SK-N-SH (cell line): ENCODE results near the gene WDR83. TPM values are rescaled to one million over a fixed set of nuclear protein-coding genes. Genes with fewer than 3 reads are reported as not detected.
A peak's percentile ranks its signal among the peaks of the same experiment; 100 is the strongest.

Experiments used
- CTCF ChIA-PET: fragments of 300-600, 350-600 bp; formaldehyde crosslinking; extraction: SDS; loops from one replicate; lab custom pipeline; 2021; lab: Yijun Ruan, JAX
- POLR2A ChIA-PET: fragments of 350-600 bp; sonication (Branson Sonifier 250); formaldehyde crosslinking; extraction: SDS; loops from one replicate; lab custom pipeline; 2020; ENCODE audit warnings: antibody characterized with exemption, inconsistent platforms; lab: Yijun Ruan, JAX
- DNase-seq: peaks from one replicate; pipeline ENCODE4 v3.0.0; 2012
- H2AFZ ChIP-seq: fragments of 200-600 bp; sonication (generic); 2 replicates; pipeline ENCODE4 v1.8.1; 2016; ENCODE audit warnings: antibody characterized with exemption, mild to moderate bottlenecking, low read depth
- H3F3A ChIP-seq: fragments of 200-600 bp; sonication (generic); replicated peaks from 2 replicates; pipeline ENCODE3; 2016; ENCODE audit warnings: antibody characterized with exemption, mild to moderate bottlenecking; ENCODE audit not compliant: insufficient read depth
- H3K27ac ChIP-seq, 2 experiments: fragments of 200-500 bp in 1 of 2; fragments of 200-600 bp in 1 of 2; sonication (Bioruptor generic) in 1 of 2; sonication (generic), shearing (Covaris generic) in 1 of 2; 2 replicates each; pipeline versions ENCODE4 v1.5.1 to v1.6.1; 2014 to 2016; ENCODE audit warnings: low read depth in 2 of 2, inconsistent platforms in 1 of 2, low read length in 1 of 2, mild to moderate bottlenecking in 1 of 2, mixed read lengths in 1 of 2
- H3K27me3 ChIP-seq: fragments of 200-600 bp; sonication (generic), shearing (Covaris generic); 2 replicates; pipeline ENCODE4 v1.6.1; 2016; ENCODE audit warnings: mixed run types; ENCODE audit not compliant: insufficient read depth
- H3K36me3 ChIP-seq, 2 experiments: fragments of 200-500 bp in 1 of 2; fragments of 200-600 bp in 1 of 2; sonication (Bioruptor generic) in 1 of 2; sonication (generic) in 1 of 2; replicated peaks in 1 of 2; 2 replicates each; pipeline versions ENCODE3 to v1.5.1; 2014 to 2016; ENCODE audit warnings: low read length in 1 of 2, mild to moderate bottlenecking in 1 of 2; ENCODE audit not compliant: insufficient read depth in 2 of 2, control insufficient read depth in 1 of 2
- H3K4me1 ChIP-seq, 2 experiments: fragments of 200-500 bp in 1 of 2; fragments of 200-600 bp in 1 of 2; sonication (Bioruptor generic) in 1 of 2; sonication (generic), shearing (Covaris generic) in 1 of 2; 2 replicates each; pipeline versions ENCODE4 v1.5.1 to v1.6.1; 2014 to 2016; ENCODE audit warnings: low read depth in 1 of 2, low read length in 1 of 2, mixed run types in 1 of 2; ENCODE audit not compliant: insufficient read depth in 2 of 2, control insufficient read depth in 1 of 2
- H3K4me2 ChIP-seq: fragments of 200-600 bp; sonication (generic), shearing (Covaris generic); 2 replicates; pipeline ENCODE4 v1.6.1; 2017; ENCODE audit warnings: mixed run types
- H3K4me3 ChIP-seq, 2 experiments: fragments of 200-500 bp in 1 of 2; fragments of 200-600 bp in 1 of 2; sonication (Bioruptor generic) in 1 of 2; sonication (generic), shearing (Covaris generic) in 1 of 2; 2 replicates each; pipeline versions ENCODE4 v1.5.1 to v1.8.1; 2014 to 2016; ENCODE audit warnings: low read depth in 2 of 2, inconsistent platforms in 1 of 2, low read length in 1 of 2, mild to moderate bottlenecking in 1 of 2, mixed read lengths in 1 of 2, moderate library complexity in 1 of 2
- H3K79me2 ChIP-seq: fragments of 200-600 bp; sonication (generic); 2 replicates; pipeline ENCODE4 v1.8.1; 2017; ENCODE audit warnings: mild to moderate bottlenecking; ENCODE audit not compliant: insufficient read depth
- H3K9ac ChIP-seq: fragments of 200-600 bp; sonication (generic); 2 replicates; pipeline ENCODE4 v1.6.1; 2017; ENCODE audit warnings: mixed run types
- H3K9me2 ChIP-seq: fragments of 200-600 bp; sonication (generic); 2 replicates; pipeline ENCODE4 v1.6.1; 2017; ENCODE audit warnings: mixed run types
- H3K9me3 ChIP-seq: fragments of 200-600 bp; sonication (generic); 2 replicates; pipeline ENCODE4 v1.6.1; 2017; ENCODE audit warnings: mixed run types, mild to moderate bottlenecking, moderate library complexity
- H4K20me1 ChIP-seq: fragments of 200-600 bp; sonication (generic); 2 replicates; pipeline ENCODE4 v1.6.1; 2017; ENCODE audit warnings: mild to moderate bottlenecking, mixed run types; ENCODE audit not compliant: insufficient read depth
- FOSL2 ChIP-seq: IDR thresholded peaks from 2 replicates; pipeline ENCODE4 v1.4.0; 2012; ENCODE audit warnings: low read depth, mild to moderate bottlenecking, moderate library complexity, borderline replicate concordance
- JUND ChIP-seq: IDR thresholded peaks from 2 replicates; pipeline ENCODE4 v1.4.0; 2012
- MEF2A ChIP-seq: IDR thresholded peaks from 2 replicates; pipeline ENCODE4 v1.4.0; 2012; ENCODE audit warnings: low read depth, borderline replicate concordance
- NFIC ChIP-seq: IDR thresholded peaks from 2 replicates; pipeline ENCODE4 v1.4.0; 2012; ENCODE audit warnings: borderline replicate concordance
- NRF1 ChIP-seq: IDR thresholded peaks from 2 replicates; pipeline ENCODE4 v1.6.1; 2012; ENCODE audit warnings: low read depth, mild to moderate bottlenecking, low read length
- POLR2AphosphoS5 ChIP-seq: IDR thresholded peaks from 2 replicates; pipeline ENCODE4 v1.6.1; 2012; ENCODE audit warnings: low read depth, low read length
- RXRA ChIP-seq: IDR thresholded peaks from 2 replicates; pipeline ENCODE4 v1.4.0; 2012; ENCODE audit warnings: low read depth, mild to moderate bottlenecking, borderline replicate concordance
- SIN3A ChIP-seq: IDR thresholded peaks from 2 replicates; pipeline ENCODE4 v1.6.1; 2012; ENCODE audit warnings: low read depth, mild to moderate bottlenecking, low read length, moderate library complexity, borderline replicate concordance
- TEAD4 ChIP-seq: IDR thresholded peaks from 2 replicates; pipeline ENCODE4 v1.4.0; 2012; ENCODE audit warnings: mild to moderate bottlenecking, borderline replicate concordance; ENCODE audit not compliant: insufficient read depth
- WGBS: methylation state at CpG from one replicate; pipeline ENCODE4 v1.1.6; 2017; ENCODE audit warnings: low lambda C conversion rate; 5-methylcytosine and 5-hydroxymethylcytosine counted together
- polyA plus RNA-seq, 3 experiments: library from polyadenylated mRNA; depleted of rRNA; stranded (reverse); fragments of >200 nt; gene quantifications; 2 replicates each; pipeline ENCODE4 v1.2.3, GENCODE V29; 2012
- TF ChIP-seq, protein P1 (sequence below): IDR thresholded peaks from 2 replicates; pipeline ENCODE4 v1.4.0; 2012; ENCODE audit warnings: low read depth, borderline replicate concordance
- TF ChIP-seq, protein P2 (sequence below): fragments of 150-350 bp; IDR thresholded peaks from 2 replicates; pipeline ENCODE4 v1.6.1; 2016; ENCODE audit warnings: mild to moderate bottlenecking, low read depth, low read length

Gene WDR83
- polyA plus RNA-seq, 1 of the 3 experiments (the other 2 are of a cell fraction) = 18.2 TPM

DNA sequence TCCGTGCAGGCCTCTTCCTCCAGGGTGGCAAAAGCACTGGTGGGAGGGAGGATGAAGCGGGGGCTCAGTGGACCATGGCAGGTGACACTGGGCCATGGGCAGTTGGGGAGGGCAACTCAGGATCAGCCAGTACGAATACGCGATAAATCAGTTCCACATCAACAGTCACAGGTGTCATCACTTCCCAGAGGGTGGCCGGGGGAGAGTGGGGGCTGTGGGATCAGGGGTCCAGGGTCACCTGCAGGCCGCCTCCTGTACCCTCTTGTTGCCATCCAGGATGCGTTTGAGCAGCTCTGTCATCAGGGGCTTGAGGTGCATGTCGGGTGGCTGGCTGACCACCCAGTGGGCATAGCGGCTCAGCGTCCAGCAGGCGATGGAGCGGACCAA lies 39.7 kb downstream of the WDR83 start:
- Histone ChIP-seq H3K36me3 (peaks cover 45 to 61% of the 10 kb centered on the region in 2 experiments), H3K9me3 (no peaks in the 10 kb centered on the region), H3F3A (peaks cover 15% of the 10 kb centered on the region), H3K9ac (no peak overlapping the region), H2AFZ (no peak overlapping the region), H3K4me1 (no peaks in the 10 kb centered on the region), H3K9me2 (no peaks in the 10 kb centered on the region), H3K4me3 (no peak overlapping the region), H3K27ac (no peak overlapping the region), H3K27me3 (no peaks in the 10 kb centered on the region), H3K79me2 (peaks cover 4% of the 10 kb centered on the region; the same call in 1 of the 2 replicates), H3K4me2 (no peak overlapping the region), H4K20me1 (no peaks in the 10 kb centered on the region)
- DNase-seq = no peak
- 95% methylated on average over 3 of the region's 13 CpGs for WGBS
- ChIA-PET POLR2A (no interaction called here), CTCF (interaction anchor here (1.4 to 1.6 kb wide), 3 partner anchors 20 to 90 kb away, joined by 4 read pairs; no protein-coding TSS in a partner anchor)
- TF ChIP-seq NFIC = no peak
- TF ChIP-seq RXRA = no peak
- TF ChIP-seq POLR2AphosphoS5 = 0 out of 2 replicates have a peak, but pooled peaks have one; percentile 7

DNA sequence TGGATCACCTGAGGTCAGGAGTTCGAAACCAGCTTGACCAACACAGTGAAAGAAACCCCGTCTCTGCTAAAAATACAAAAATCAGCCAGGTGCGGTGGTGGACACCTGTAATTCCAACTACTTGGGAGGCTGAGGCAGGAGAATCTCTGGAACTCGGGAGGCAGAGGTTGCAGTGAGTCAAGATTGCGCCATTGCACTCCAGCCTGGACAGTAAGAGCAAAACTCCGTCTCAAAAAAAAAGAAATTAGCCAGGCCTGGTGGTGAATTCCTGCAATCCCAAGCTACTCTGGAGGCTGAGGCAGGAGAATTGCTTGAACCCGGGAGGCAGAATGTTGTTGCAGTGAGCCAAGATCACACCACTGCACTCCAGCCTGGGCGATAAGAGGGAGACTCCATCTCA lies 42.0 kb downstream of the WDR83 start:
- no peak for DNase-seq
- Histone ChIP-seq H3K9me3 (no peaks in the 10 kb centered on the region), H3K79me2 (peaks cover 9% of the 10 kb centered on the region; the same call in 1 of the 2 replicates), H3K9ac (no peak overlapping the region), H3K27ac (no peak overlapping the region), H3K4me1 (no peaks in the 10 kb centered on the region), H3K36me3 (peaks cover 34 to 46% of the 10 kb centered on the region in 2 experiments), H3F3A (peaks cover 20% of the 10 kb centered on the region), H3K4me3 (no peak overlapping the region), H4K20me1 (no peaks in the 10 kb centered on the region), H3K27me3 (no peaks in the 10 kb centered on the region), H3K4me2 (no peak overlapping the region), H2AFZ (no peak overlapping the region), H3K9me2 (no peaks in the 10 kb centered on the region)
- CTCF ChIA-PET = interaction anchor here (0.9 to 1.1 kb wide), 2 partner anchors 49 to 52 kb away, joined by 6 to 7 read pairs; no protein-coding TSS in a partner anchor
- TF ChIP-seq, protein P1, sequence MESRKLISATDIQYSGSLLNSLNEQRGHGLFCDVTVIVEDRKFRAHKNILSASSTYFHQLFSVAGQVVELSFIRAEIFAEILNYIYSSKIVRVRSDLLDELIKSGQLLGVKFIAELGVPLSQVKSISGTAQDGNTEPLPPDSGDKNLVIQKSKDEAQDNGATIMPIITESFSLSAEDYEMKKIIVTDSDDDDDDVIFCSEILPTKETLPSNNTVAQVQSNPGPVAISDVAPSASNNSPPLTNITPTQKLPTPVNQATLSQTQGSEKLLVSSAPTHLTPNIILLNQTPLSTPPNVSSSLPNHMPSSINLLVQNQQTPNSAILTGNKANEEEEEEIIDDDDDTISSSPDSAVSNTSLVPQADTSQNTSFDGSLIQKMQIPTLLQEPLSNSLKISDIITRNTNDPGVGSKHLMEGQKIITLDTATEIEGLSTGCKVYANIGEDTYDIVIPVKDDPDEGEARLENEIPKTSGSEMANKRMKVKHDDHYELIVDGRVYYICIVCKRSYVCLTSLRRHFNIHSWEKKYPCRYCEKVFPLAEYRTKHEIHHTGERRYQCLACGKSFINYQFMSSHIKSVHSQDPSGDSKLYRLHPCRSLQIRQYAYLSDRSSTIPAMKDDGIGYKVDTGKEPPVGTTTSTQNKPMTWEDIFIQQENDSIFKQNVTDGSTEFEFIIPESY = no peak
- no peak for TF ChIP-seq FOSL2
- no peak for TF ChIP-seq NRF1
- TF ChIP-seq SIN3A = no peak
- no peak for TF ChIP-seq MEF2A
- TF ChIP-seq, protein P2, sequence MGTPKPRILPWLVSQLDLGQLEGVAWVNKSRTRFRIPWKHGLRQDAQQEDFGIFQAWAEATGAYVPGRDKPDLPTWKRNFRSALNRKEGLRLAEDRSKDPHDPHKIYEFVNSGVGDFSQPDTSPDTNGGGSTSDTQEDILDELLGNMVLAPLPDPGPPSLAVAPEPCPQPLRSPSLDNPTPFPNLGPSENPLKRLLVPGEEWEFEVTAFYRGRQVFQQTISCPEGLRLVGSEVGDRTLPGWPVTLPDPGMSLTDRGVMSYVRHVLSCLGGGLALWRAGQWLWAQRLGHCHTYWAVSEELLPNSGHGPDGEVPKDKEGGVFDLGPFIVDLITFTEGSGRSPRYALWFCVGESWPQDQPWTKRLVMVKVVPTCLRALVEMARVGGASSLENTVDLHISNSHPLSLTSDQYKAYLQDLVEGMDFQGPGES = no peak
- TF ChIP-seq TEAD4 = no peak
- no peak for TF ChIP-seq JUND
- POLR2A ChIA-PET = no interaction called here
- WGBS = 96% methylated on average over 8 of the region's 8 CpGs
